SK-N-SH (cell line): ENCODE results near the gene CRIP2. TPM values are rescaled to one million over a fixed set of nuclear protein-coding genes. Genes with fewer than 3 reads are reported as not detected.

Experiments used
- CTCF ChIA-PET: fragments of 300-600, 350-600 bp; formaldehyde crosslinking; extraction: SDS; loops from one replicate; lab custom pipeline; 2021; lab: Yijun Ruan, JAX
- POLR2A ChIA-PET: fragments of 350-600 bp; sonication (Branson Sonifier 250); formaldehyde crosslinking; extraction: SDS; loops from one replicate; lab custom pipeline; 2020; ENCODE audit warnings: antibody characterized with exemption, inconsistent platforms; lab: Yijun Ruan, JAX
- DNase-seq: peaks from one replicate; pipeline ENCODE4 v3.0.0; 2012
- H2AFZ ChIP-seq: fragments of 200-600 bp; sonication (generic); 2 replicates; pipeline ENCODE4 v1.8.1; 2016; ENCODE audit warnings: antibody characterized with exemption, mild to moderate bottlenecking, low read depth
- H3F3A ChIP-seq: fragments of 200-600 bp; sonication (generic); replicated peaks from 2 replicates; pipeline ENCODE3; 2016; ENCODE audit warnings: antibody characterized with exemption, mild to moderate bottlenecking; ENCODE audit not compliant: insufficient read depth
- H3K27ac ChIP-seq, 2 experiments: fragments of 200-500 bp in 1 of 2; fragments of 200-600 bp in 1 of 2; sonication (Bioruptor generic) in 1 of 2; sonication (generic), shearing (Covaris generic) in 1 of 2; 2 replicates each; pipeline versions ENCODE4 v1.5.1 to v1.6.1; 2014 to 2016; ENCODE audit warnings: low read depth in 2 of 2, inconsistent platforms in 1 of 2, low read length in 1 of 2, mild to moderate bottlenecking in 1 of 2, mixed read lengths in 1 of 2
- H3K27me3 ChIP-seq: fragments of 200-600 bp; sonication (generic), shearing (Covaris generic); 2 replicates; pipeline ENCODE4 v1.6.1; 2016; ENCODE audit warnings: mixed run types; ENCODE audit not compliant: insufficient read depth
- H3K36me3 ChIP-seq, 2 experiments: fragments of 200-500 bp in 1 of 2; fragments of 200-600 bp in 1 of 2; sonication (Bioruptor generic) in 1 of 2; sonication (generic) in 1 of 2; replicated peaks in 1 of 2; 2 replicates each; pipeline versions ENCODE3 to v1.5.1; 2014 to 2016; ENCODE audit warnings: low read length in 1 of 2, mild to moderate bottlenecking in 1 of 2; ENCODE audit not compliant: insufficient read depth in 2 of 2, control insufficient read depth in 1 of 2
- H3K4me1 ChIP-seq, 2 experiments: fragments of 200-500 bp in 1 of 2; fragments of 200-600 bp in 1 of 2; sonication (Bioruptor generic) in 1 of 2; sonication (generic), shearing (Covaris generic) in 1 of 2; 2 replicates each; pipeline versions ENCODE4 v1.5.1 to v1.6.1; 2014 to 2016; ENCODE audit warnings: low read depth in 1 of 2, low read length in 1 of 2, mixed run types in 1 of 2; ENCODE audit not compliant: insufficient read depth in 2 of 2, control insufficient read depth in 1 of 2
- H3K4me2 ChIP-seq: fragments of 200-600 bp; sonication (generic), shearing (Covaris generic); 2 replicates; pipeline ENCODE4 v1.6.1; 2017; ENCODE audit warnings: mixed run types
- H3K4me3 ChIP-seq, 2 experiments: fragments of 200-500 bp in 1 of 2; fragments of 200-600 bp in 1 of 2; sonication (Bioruptor generic) in 1 of 2; sonication (generic), shearing (Covaris generic) in 1 of 2; 2 replicates each; pipeline versions ENCODE4 v1.5.1 to v1.8.1; 2014 to 2016; ENCODE audit warnings: low read depth in 2 of 2, inconsistent platforms in 1 of 2, low read length in 1 of 2, mild to moderate bottlenecking in 1 of 2, mixed read lengths in 1 of 2, moderate library complexity in 1 of 2
- H3K79me2 ChIP-seq: fragments of 200-600 bp; sonication (generic); 2 replicates; pipeline ENCODE4 v1.8.1; 2017; ENCODE audit warnings: mild to moderate bottlenecking; ENCODE audit not compliant: insufficient read depth
- H3K9ac ChIP-seq: fragments of 200-600 bp; sonication (generic); 2 replicates; pipeline ENCODE4 v1.6.1; 2017; ENCODE audit warnings: mixed run types
- H3K9me2 ChIP-seq: fragments of 200-600 bp; sonication (generic); 2 replicates; pipeline ENCODE4 v1.6.1; 2017; ENCODE audit warnings: mixed run types
- H3K9me3 ChIP-seq: fragments of 200-600 bp; sonication (generic); 2 replicates; pipeline ENCODE4 v1.6.1; 2017; ENCODE audit warnings: mixed run types, mild to moderate bottlenecking, moderate library complexity
- H4K20me1 ChIP-seq: fragments of 200-600 bp; sonication (generic); 2 replicates; pipeline ENCODE4 v1.6.1; 2017; ENCODE audit warnings: mild to moderate bottlenecking, mixed run types; ENCODE audit not compliant: insufficient read depth
- ELF1 ChIP-seq: IDR thresholded peaks from 2 replicates; pipeline ENCODE4 v1.4.0; 2012
- FOXM1 ChIP-seq: IDR thresholded peaks from 2 replicates; pipeline ENCODE4 v1.4.0; 2012; ENCODE audit warnings: low read depth, mild to moderate bottlenecking
- GATA2 ChIP-seq: sonication (generic); formaldehyde crosslinking; IDR thresholded peaks from 2 replicates; pipeline ENCODE4 v1.5.0; 2020; ENCODE audit warnings: mild to moderate bottlenecking, missing genetic modification reagents
- JUND ChIP-seq: IDR thresholded peaks from 2 replicates; pipeline ENCODE4 v1.4.0; 2012
- PBX3 ChIP-seq: IDR thresholded peaks from 2 replicates; pipeline ENCODE4; 2012
- RCOR1 ChIP-seq: fragments of 150-350 bp; IDR thresholded peaks from 2 replicates; pipeline ENCODE4 v1.6.1; 2017; ENCODE audit warnings: antibody characterized with exemption, low read length
- REST ChIP-seq: IDR thresholded peaks from 2 replicates; pipeline ENCODE4 v1.6.1; 2012; ENCODE audit warnings: mild to moderate bottlenecking, low read depth, low read length, moderate library complexity
- RFX5 ChIP-seq: IDR thresholded peaks from 2 replicates; pipeline ENCODE4 v1.6.1; 2012; ENCODE audit warnings: mild to moderate bottlenecking, improper control_type of control experiment, low read length
- USF2 ChIP-seq: fragments of 150-350 bp; IDR thresholded peaks from 2 replicates; pipeline ENCODE4 v1.6.1; 2017; ENCODE audit warnings: antibody characterized with exemption, low read length, low read depth, borderline replicate concordance
- YY1 ChIP-seq: IDR thresholded peaks from 2 replicates; pipeline ENCODE4 v1.4.0; 2012; ENCODE audit warnings: low read depth, mild to moderate bottlenecking
- WGBS: methylation state at CpG from one replicate; pipeline ENCODE4 v1.1.6; 2017; ENCODE audit warnings: low lambda C conversion rate; 5-methylcytosine and 5-hydroxymethylcytosine counted together
- polyA plus RNA-seq, 3 experiments: library from polyadenylated mRNA; depleted of rRNA; stranded (reverse); fragments of >200 nt; gene quantifications; 2 replicates each; pipeline ENCODE4 v1.2.3, GENCODE V29; 2012

The CRIP2 gene
- polyA plus RNA-seq, 1 of the 3 experiments (the other 2 are of a cell fraction): 335 TPM

- Histone ChIP-seq H3K79me2 (no peaks in the 10 kb centered on the region), H3K4me2 (no peak overlapping the region), H3F3A (no peaks in the 10 kb centered on the region), H3K9ac (no peak overlapping the region), H3K27me3 (peaks cover 27% of the 10 kb centered on the region; the same call in 1 of the 2 replicates), H3K27ac (no peak overlapping the region), H4K20me1 (no peaks in the 10 kb centered on the region), H2AFZ (no peak overlapping the region), H3K36me3 (no peaks in the 10 kb centered on the region), H3K9me2 (no peaks in the 10 kb centered on the region), H3K4me3 (no peak overlapping the region), H3K4me1 (peaks cover 0 to 9% of the 10 kb centered on the region in 2 experiments; a peak in 1 of 4 replicates), H3K9me3 (no peaks in the 10 kb centered on the region)
- no peak for DNase-seq
- POLR2A ChIA-PET: no interaction called here
- TF ChIP-seq RFX5 (no peak), YY1 (no peak), USF2 (no peak), FOXM1 (no peak), ELF1 (no peak), PBX3 (no peak), JUND (no peak), RCOR1 (no peak), GATA2 (no peak)
- CTCF ChIA-PET: interaction anchor here (0.9 kb wide), 1 partner anchor 20 kb away, joined by 4 read pairs; no protein-coding TSS in a partner anchor
- 43% methylated on average over 13 of the region's 16 CpGs for WGBS
These were observed 33.4 kb downstream of the CRIP2 start for GRCh38 chr14:105508069-105508468.

GRCh38 chr14:105508601-105509000 is 34.0 kb downstream of the CRIP2 start:
- POLR2A ChIA-PET: no interaction called here
- WGBS: 66% methylated on average over 12 of the region's 12 CpGs
- no peak for DNase-seq
- no peak overlapping the region for H3K27ac ChIP-seq
- H3K79me2 ChIP-seq: no peaks in the 10 kb centered on the region
- H3F3A ChIP-seq: no peaks in the 10 kb centered on the region
- peaks cover 0 to 9% of the 10 kb centered on the region in 2 experiments; a peak in 1 of 4 replicates for H3K4me1 ChIP-seq
- no peaks in the 10 kb centered on the region for H3K9me3 ChIP-seq
- peaks cover 27% of the 10 kb centered on the region; the same call in 1 of the 2 replicates for H3K27me3 ChIP-seq
- no peak overlapping the region for H2AFZ ChIP-seq
- no peak overlapping the region for H3K4me2 ChIP-seq
- CTCF ChIA-PET: no interaction called here
- TF ChIP-seq REST: no peak
- H3K36me3 ChIP-seq: no peaks in the 10 kb centered on the region
- no peak overlapping the region for H3K9ac ChIP-seq
- H3K4me3 ChIP-seq: no peak overlapping the region
- H4K20me1 ChIP-seq: no peaks in the 10 kb centered on the region
- H3K9me2 ChIP-seq: no peaks in the 10 kb centered on the region
